ENCODE measurements around the gene IGFBP3.

IGFBP3 gene

GRCh38 chr7:45909561-45909960 lies 11.5 kb downstream of the IGFBP3 start:
- Histone ChIP-seq H3K9me3 (ENCODE audit: insufficient read depth, low read length) (no peaks in the 10 kb centered on the region), H3K4me1 (ENCODE audit: insufficient read depth, insufficient read length) (no peaks in the 10 kb centered on the region)
- DNase-seq (ENCODE audit: low read depth, low spot score) = no peak

GRCh38 chr7:45902820-45903219 lies 18.3 kb downstream of the IGFBP3 start:
- no peak for DNase-seq (ENCODE audit: low read depth, low spot score)
- Histone ChIP-seq H3K36me3 (ENCODE audit: insufficient read depth, insufficient read length, low read length) (no peaks in the 10 kb centered on the region), H3K9ac (ENCODE audit: insufficient read length, low read depth) (no peak overlapping the region), H3K27me3 (ENCODE audit: insufficient read depth, insufficient read length) (no peaks in the 10 kb centered on the region), H3K4me3 (ENCODE audit: insufficient read length, low read depth) (no peak overlapping the region), H3K9me3 (ENCODE audit: insufficient read depth, low read length) (no peaks in the 10 kb centered on the region; the same call in 1 of the 2 replicates), H3K4me1 (ENCODE audit: insufficient read depth, insufficient read length) (no peaks in the 10 kb centered on the region)
- TF ChIP-seq ZNF274 (IDR thresholded peaks at IDR 0.05; ENCODE audit: low read depth, low read length) (no peak), YY1 (IDR thresholded peaks at IDR 0.05; ENCODE audit: insufficient read depth, insufficient read length) (no peak), SUZ12 (IDR thresholded peaks at IDR 0.05; ENCODE audit: extremely low read depth, insufficient read depth, insufficient read length) (no peak)

More at GRCh38 chr7:45909561-45909960, 11.5 kb downstream of the IGFBP3 start:
- no peak for TF ChIP-seq ZNF274 (IDR thresholded peaks at IDR 0.05; ENCODE audit: low read depth, low read length)
- TF ChIP-seq SUZ12 (IDR thresholded peaks at IDR 0.05; ENCODE audit: extremely low read depth, insufficient read depth, insufficient read length) = no peak
- no peak for TF ChIP-seq YY1 (IDR thresholded peaks at IDR 0.05; ENCODE audit: insufficient read depth, insufficient read length)
- Histone ChIP-seq H3K27me3 (ENCODE audit: insufficient read depth, insufficient read length) (no peaks in the 10 kb centered on the region), H3K4me3 (ENCODE audit: insufficient read length, low read depth) (no peak overlapping the region), H3K9ac (ENCODE audit: insufficient read length, low read depth) (no peak overlapping the region), H3K36me3 (ENCODE audit: insufficient read depth, insufficient read length, low read length) (peaks cover 12% of the 10 kb centered on the region)

- TF ChIP-seq ZNF274 (IDR thresholded peaks at IDR 0.05; ENCODE audit: low read depth, low read length) = no peak
- TF ChIP-seq SUZ12 (IDR thresholded peaks at IDR 0.05; ENCODE audit: extremely low read depth, insufficient read depth, insufficient read length) = no peak
- TF ChIP-seq YY1 (IDR thresholded peaks at IDR 0.05; ENCODE audit: insufficient read depth, insufficient read length) = no peak
- Histone ChIP-seq H3K9me3 (ENCODE audit: insufficient read depth, low read length) (no peaks in the 10 kb centered on the region; the same call in 1 of the 2 replicates), H3K27me3 (ENCODE audit: insufficient read depth, insufficient read length) (no peaks in the 10 kb centered on the region), H3K4me1 (ENCODE audit: insufficient read depth, insufficient read length) (no peaks in the 10 kb centered on the region), H3K4me3 (ENCODE audit: insufficient read length, low read depth) (no peak overlapping the region), H3K36me3 (ENCODE audit: insufficient read depth, insufficient read length, low read length) (no peaks in the 10 kb centered on the region), H3K9ac (ENCODE audit: insufficient read length, low read depth) (no peak overlapping the region)
- no peak for DNase-seq (ENCODE audit: low read depth, low spot score)
Measured at GRCh38 chr7:45901566-45901965, 19.5 kb downstream of the IGFBP3 start.

- Histone ChIP-seq H3K9ac (ENCODE audit: insufficient read length, low read depth) (no peak overlapping the region), H3K4me3 (ENCODE audit: insufficient read length, low read depth) (no peak overlapping the region), H3K4me1 (ENCODE audit: insufficient read depth, insufficient read length) (no peaks in the 10 kb centered on the region), H3K9me3 (ENCODE audit: insufficient read depth, low read length) (no peaks in the 10 kb centered on the region; the same call in 1 of the 2 replicates), H3K36me3 (ENCODE audit: insufficient read depth, insufficient read length, low read length) (no peaks in the 10 kb centered on the region), H3K27me3 (ENCODE audit: insufficient read depth, insufficient read length) (no peaks in the 10 kb centered on the region)
- TF ChIP-seq SUZ12 (IDR thresholded peaks at IDR 0.05; ENCODE audit: extremely low read depth, insufficient read depth, insufficient read length) = no peak
- no peak for TF ChIP-seq ZNF274 (IDR thresholded peaks at IDR 0.05; ENCODE audit: low read depth, low read length)
- no peak for TF ChIP-seq YY1 (IDR thresholded peaks at IDR 0.05; ENCODE audit: insufficient read depth, insufficient read length)
- no peak for DNase-seq (ENCODE audit: low read depth, low spot score)
Measured at GRCh38 chr7:45898222-45898621, 22.9 kb downstream of the IGFBP3 start.

- Histone ChIP-seq H3K9me3 (ENCODE audit: insufficient read depth, low read length) (no peaks in the 10 kb centered on the region; the same call in 1 of the 2 replicates), H3K4me1 (ENCODE audit: insufficient read depth, insufficient read length) (no peaks in the 10 kb centered on the region), H3K9ac (ENCODE audit: insufficient read length, low read depth) (no peak overlapping the region), H3K27me3 (ENCODE audit: insufficient read depth, insufficient read length) (peaks cover 3% of the 10 kb centered on the region), H3K4me3 (ENCODE audit: insufficient read length, low read depth) (no peak overlapping the region), H3K36me3 (ENCODE audit: insufficient read depth, insufficient read length, low read length) (no peaks in the 10 kb centered on the region)
- DNase-seq (ENCODE audit: low read depth, low spot score) = no peak
- no peak for TF ChIP-seq SUZ12 (IDR thresholded peaks at IDR 0.05; ENCODE audit: extremely low read depth, insufficient read depth, insufficient read length)
- no peak for TF ChIP-seq ZNF274 (IDR thresholded peaks at IDR 0.05; ENCODE audit: low read depth, low read length)
- TF ChIP-seq YY1 (IDR thresholded peaks at IDR 0.05; ENCODE audit: insufficient read depth, insufficient read length) = no peak
Measured at GRCh38 chr7:45897042-45897690, 23.9 kb downstream of the IGFBP3 start.

- no peaks in the 10 kb centered on the region; the same call in 1 of the 2 replicates for H3K9me3 ChIP-seq (ENCODE audit: insufficient read depth, low read length)
- H3K36me3 ChIP-seq (ENCODE audit: insufficient read depth, insufficient read length, low read length) = no peaks in the 10 kb centered on the region
- H3K9ac ChIP-seq (ENCODE audit: insufficient read length, low read depth) = no peak overlapping the region
- H3K4me3 ChIP-seq (ENCODE audit: insufficient read length, low read depth) = no peak overlapping the region
- H3K4me1 ChIP-seq (ENCODE audit: insufficient read depth, insufficient read length) = no peaks in the 10 kb centered on the region
- no peak for DNase-seq (ENCODE audit: low read depth, low spot score)
- TF ChIP-seq SUZ12 (IDR thresholded peaks at IDR 0.05; ENCODE audit: extremely low read depth, insufficient read depth, insufficient read length) = no peak
- TF ChIP-seq ZNF274 (IDR thresholded peaks at IDR 0.05; ENCODE audit: low read depth, low read length) = no peak
- TF ChIP-seq YY1 (IDR thresholded peaks at IDR 0.05; ENCODE audit: insufficient read depth, insufficient read length) = no peak
- peaks cover 13% of the 10 kb centered on the region for H3K27me3 ChIP-seq (ENCODE audit: insufficient read depth, insufficient read length)
Measured at GRCh38 chr7:45894665-45895062, 26.4 kb downstream of the IGFBP3 start.

- DNase-seq (ENCODE audit: low read depth, low spot score) = no peak
- Histone ChIP-seq H3K4me3 (ENCODE audit: insufficient read length, low read depth) (no peak overlapping the region), H3K27me3 (ENCODE audit: insufficient read depth, insufficient read length) (peaks cover 18% of the 10 kb centered on the region), H3K4me1 (ENCODE audit: insufficient read depth, insufficient read length) (peaks cover 3% of the 10 kb centered on the region), H3K9me3 (ENCODE audit: insufficient read depth, low read length) (no peaks in the 10 kb centered on the region; the same call in 1 of the 2 replicates), H3K36me3 (ENCODE audit: insufficient read depth, insufficient read length, low read length) (no peaks in the 10 kb centered on the region), H3K9ac (ENCODE audit: insufficient read length, low read depth) (no peak overlapping the region)
- TF ChIP-seq SUZ12 (IDR thresholded peaks at IDR 0.05; ENCODE audit: extremely low read depth, insufficient read depth, insufficient read length) = no peak
- no peak for TF ChIP-seq ZNF274 (IDR thresholded peaks at IDR 0.05; ENCODE audit: low read depth, low read length)
- TF ChIP-seq YY1 (IDR thresholded peaks at IDR 0.05; ENCODE audit: insufficient read depth, insufficient read length) = no peak
Measured at GRCh38 chr7:45893996-45894664, 26.9 kb downstream of the IGFBP3 start.

All from NT2/D1 (cell line).